Endothelial cell of umbilical vein (primary cell): ENCODE data around the gene SLC13A5. TPM values are rescaled to one million over a fixed set of nuclear protein-coding genes. Genes with fewer than 3 reads are reported as not detected.

ENCODE experiments used
- BruUV-seq: library from RNA; stranded (reverse); fragments of 400-500 nt; replicated peaks from 2 replicates; lab custom pipeline; 2021; lab: Mats Ljungman, UMichigan
- CTCF ChIA-PET: fragments of 300-600, 350-600 bp; sonication (Branson Sonifier 250); formaldehyde crosslinking; loops from one replicate; lab custom pipeline; 2021; ENCODE audit warnings: antibody characterized with exemption, inconsistent platforms; lab: Charles Lee
- POLR2A ChIA-PET: fragments of 300-600, 350-600 bp; sonication (Branson Sonifier 250); formaldehyde crosslinking; loops from one replicate; lab custom pipeline; 2021; ENCODE audit warnings: antibody characterized with exemption, inconsistent platforms; lab: Charles Lee
- DNase-seq: peaks from one replicate; pipeline ENCODE4 v3.0.0-alpha.2; 2011; ENCODE audit warnings: low read depth, low spot score
- FAIRE-seq: peaks from 2 replicates; lab custom pipeline; 2011; peaks lifted over from hg19 to GRCh38; lab: Jason Lieb, UNC
- H2AFZ ChIP-seq: 2 replicates; pipeline ENCODE4 v1.6.0; 2012; ENCODE audit warnings: low read depth, low read length, control low read depth, inconsistent platforms
- H3K27ac ChIP-seq: 2 replicates; pipeline ENCODE4 v1.5.1; 2011; ENCODE audit warnings: low read depth, mild to moderate bottlenecking, control low read depth, low read length, moderate library complexity; ENCODE audit not compliant: insufficient read depth
- H3K27me3 ChIP-seq, 2 experiments: 2 replicates each; pipeline versions ENCODE4 v1.6.0 to v1.6.1; 2011; ENCODE audit warnings: low read length in 2 of 2, mixed read lengths in 1 of 2; ENCODE audit not compliant: control insufficient read depth in 2 of 2, insufficient read depth in 2 of 2
- H3K36me3 ChIP-seq, 2 experiments: 2 replicates in 1 of 2; 3 replicates in 1 of 2; pipeline ENCODE4 v1.5.1; 2011; ENCODE audit warnings: low read length in 2 of 2, mild to moderate bottlenecking in 1 of 2, moderate library complexity in 1 of 2; ENCODE audit not compliant: control insufficient read depth in 2 of 2, insufficient read depth in 2 of 2; ENCODE audit errors: extremely low read depth in 1 of 2
- H3K4me1 ChIP-seq: 3 replicates; pipeline ENCODE4 v1.5.1; 2011; ENCODE audit warnings: mild to moderate bottlenecking, low read length; ENCODE audit not compliant: control insufficient read depth, insufficient read depth; ENCODE audit errors: extremely low read depth
- H3K4me2 ChIP-seq: 2 replicates; pipeline ENCODE4 v1.6.1; 2011; ENCODE audit warnings: low read length, control low read depth, mixed read lengths; ENCODE audit not compliant: insufficient read depth
- H3K4me3 ChIP-seq, 3 experiments: fragments of 200-600 bp in 1 of 3; sonication (generic), shearing (Covaris generic) in 1 of 3; replicated peaks in 1 of 3; 2 replicates each; pipeline ENCODE4 v1.5.1; 2011 to 2016; ENCODE audit warnings: control low read depth in 3 of 3, low read length in 3 of 3, mild to moderate bottlenecking in 2 of 3, inconsistent platforms in 1 of 3, low read depth in 1 of 3, moderate library complexity in 1 of 3; ENCODE audit not compliant: insufficient read depth in 1 of 3
- H3K79me2 ChIP-seq: 2 replicates; pipeline ENCODE4 v1.6.0; 2012; ENCODE audit warnings: low read length, inconsistent platforms; ENCODE audit not compliant: control insufficient read depth, insufficient read depth
- H3K9ac ChIP-seq: replicated peaks from 2 replicates; pipeline ENCODE3; 2011; ENCODE audit warnings: low read length, control low read depth; ENCODE audit not compliant: insufficient read depth; ENCODE audit errors: extremely low read depth
- H3K9me1 ChIP-seq: replicated peaks from 3 replicates; pipeline ENCODE4 v1.6.0; 2011; ENCODE audit warnings: mild to moderate bottlenecking, low read length; ENCODE audit not compliant: control insufficient read depth, insufficient read depth; ENCODE audit errors: extremely low read depth
- H3K9me3 ChIP-seq: replicated peaks from 2 replicates; pipeline ENCODE4 v1.5.1; 2012; ENCODE audit warnings: low read length, inconsistent platforms; ENCODE audit not compliant: control insufficient read depth, insufficient read depth
- H4K20me1 ChIP-seq: replicated peaks from 2 replicates; pipeline ENCODE3; 2011; ENCODE audit warnings: mild to moderate bottlenecking, low read length; ENCODE audit not compliant: control insufficient read depth, insufficient read depth; ENCODE audit errors: extremely low read depth
- CTCF ChIP-seq, 2 donors: IDR thresholded peaks; 1 replicate in 1 of 2; 2 replicates in 1 of 2; pipeline ENCODE4 v1.5.1; 2011; ENCODE audit warnings: low read length in 2 of 2, mild to moderate bottlenecking in 2 of 2, moderate library complexity in 2 of 2, control low read depth in 1 of 2, inconsistent platforms in 1 of 2, low read depth in 1 of 2; ENCODE audit not compliant: insufficient read depth in 1 of 2; ENCODE audit errors: extremely low read depth in 1 of 2
- EZH2 ChIP-seq: IDR thresholded peaks from 2 replicates; pipeline ENCODE4 v1.6.1; 2012; ENCODE audit warnings: borderline replicate concordance, low read depth, mild to moderate bottlenecking, moderate library complexity, low read length, inconsistent platforms; ENCODE audit not compliant: severe bottlenecking
- FOS ChIP-seq: IDR thresholded peaks from 2 replicates; pipeline ENCODE4 v1.6.1; 2011; ENCODE audit warnings: mild to moderate bottlenecking, low read length, moderate library complexity, borderline replicate concordance; ENCODE audit not compliant: insufficient read depth
- GATA2 ChIP-seq: IDR thresholded peaks from 2 replicates; pipeline ENCODE4 v1.7.0; 2011; ENCODE audit warnings: low read depth, mild to moderate bottlenecking, moderate library complexity, mixed read lengths, low read length; ENCODE audit not compliant: insufficient read length, insufficient read depth
- JUN ChIP-seq: IDR thresholded peaks from 2 replicates; pipeline ENCODE4 v1.6.1; 2011; ENCODE audit warnings: borderline replicate concordance, low read depth; ENCODE audit not compliant: insufficient read length, insufficient read depth
- MAX ChIP-seq: IDR thresholded peaks from 2 replicates; pipeline ENCODE4 v1.6.1; 2011; ENCODE audit not compliant: insufficient read depth, insufficient read length
- MYC ChIP-seq: IDR thresholded peaks from one replicate; pipeline ENCODE4 v1.6.1; 2011; ENCODE audit warnings: mild to moderate bottlenecking, low read depth, low read length
- POLR2A ChIP-seq: IDR thresholded peaks from 2 replicates; pipeline ENCODE4 v1.6.1; 2012; ENCODE audit warnings: low read depth, mild to moderate bottlenecking, control low read depth, low read length
- POLR2AphosphoS5 ChIP-seq: IDR thresholded peaks from 2 replicates; pipeline ENCODE4 v1.6.1; 2012; ENCODE audit warnings: low read depth, mild to moderate bottlenecking, control low read depth, low read length, moderate library complexity; ENCODE audit not compliant: insufficient read depth
- dilution Hi-C: fragments of 300-500 bp; cut with MboI; formaldehyde crosslinking; loops from one replicate; pipeline ENCODE4 v1.15.0; 2019; ENCODE audit warnings: low sequenced_read_pairs; ENCODE audit not compliant: extremely low pct_ligation_motif_present
- intact Hi-C: fragments of 100-400 bp; cut with micrococcal nuclease; formaldehyde crosslinking; loops from one replicate; pipeline ENCODE4 v1.10.0; 2022
- polyA plus RNA-seq, 4 experiments: library from polyadenylated mRNA; depleted of rRNA in 3 of 4; stranded (reverse) in 3 of 4; unstranded in 1 of 4; fragments of >200 nt; gene quantifications; 2 replicates each; pipeline versions ENCODE4 v1.2.1 to v1.2.3, GENCODE V29; 2011 to 2012; ENCODE audit warnings: missing spikeins in 1 of 4
- total RNA-seq: library from RNA; stranded (reverse); gene quantifications from 2 replicates; pipeline ENCODE4 v1.2.3, GENCODE V29; 2021

The SLC13A5 gene
- total and polyA plus RNA-seq, 2 donors (not counting 3 experiments of a cell fraction or from before 2014, with no cell fraction given) = 0.03 TPM; not detected in 1

- Histone ChIP-seq H3K79me2 (no peaks in the 10 kb centered on the region), H4K20me1 (no peaks in the 10 kb centered on the region), H3K9me3 (no peaks in the 10 kb centered on the region), H3K4me2 (no peak overlapping the region), H3K4me3 (no peak overlapping the region), H3K9me1 (no peaks in the 10 kb centered on the region), H3K27me3 (no peaks in the 10 kb centered on the region), H3K9ac (no peak overlapping the region), H3K36me3 (no peaks in the 10 kb centered on the region), H3K27ac (no peak overlapping the region), H2AFZ (no peak overlapping the region), H3K4me1 (no peaks in the 10 kb centered on the region)
- dilution Hi-C loops (no loop called here), intact Hi-C loops (no loop called here)
- DNase-seq = no peak
- BruUV-seq = no TSS peak
- no peak for FAIRE-seq
- CTCF ChIA-PET = interaction anchor here (0.6 kb wide), 1 partner anchor 213 kb away, joined by 4 read pairs; no protein-coding TSS in a partner anchor
- POLR2A ChIA-PET = no interaction called here
- TF ChIP-seq GATA2 = no peak
- no peak for TF ChIP-seq CTCF (IDR thresholded peaks at IDR 0.05; ENCODE audit: extremely low read depth in 1 of 2, insufficient read depth in 1 of 2, low read depth in 1 of 2, low read length in 2 of 2)
- no peak for TF ChIP-seq MAX
- TF ChIP-seq POLR2A = no peak
- no peak for TF ChIP-seq MYC
- TF ChIP-seq FOS = no peak
- no peak for TF ChIP-seq POLR2AphosphoS5
- no peak for TF ChIP-seq EZH2
- no peak for TF ChIP-seq JUN
Measured at GRCh38 chr17:6698004-6698403, 15.2 kb downstream of the SLC13A5 start.
